Measurements from ENCODE around the gene SPINK9. TPM values are rescaled to one million over a fixed set of nuclear protein-coding genes. Genes with fewer than 3 reads are reported as not detected.

SPINK9 gene
- total RNA-seq, 1 donor from 2014 or later: not detected

- no peak overlapping the region for H3K4me3 ChIP-seq (ENCODE audit: low read depth, low read length)
- DNase-seq (ENCODE audit: low read depth): no peak
- no peak for TF ChIP-seq CTCF (conservative IDR thresholded peaks at IDR 0.05; ENCODE audit: low read depth, low read length)
Measured at GRCh38 chr5:148387325-148387724, 52.0 kb downstream of the SPINK9 start.

GRCh38 chr5:148388696-148389095 is 53.3 kb downstream of the SPINK9 start:
- TF ChIP-seq CTCF (conservative IDR thresholded peaks at IDR 0.05; ENCODE audit: low read depth, low read length): no peak
- DNase-seq (ENCODE audit: low read depth): no peak
- H3K4me3 ChIP-seq (ENCODE audit: low read depth, low read length): no peak overlapping the region

Other genes starting within 250 kb of the SPINK9 start
- not detected in 2 replicates for gene SPINK14, start 167.0 kb upstream of the SPINK9 start, total RNA-seq
- gene SPINK6, start 132.5 kb upstream of the SPINK9 start, total RNA-seq: not detected in 2 replicates
- not detected in 2 replicates for gene MARCOL, start 97.0 kb upstream of the SPINK9 start, total RNA-seq
- gene SPINK13, start 66.8 kb upstream of the SPINK9 start, total RNA-seq: 0.07 and 0.58 TPM in 2 replicates
- gene SPINK7, start 23.1 kb upstream of the SPINK9 start, total RNA-seq: not detected in 2 replicates
- 26.1 and 29.2 TPM in 2 replicates for gene FBXO38, start 48.4 kb downstream of the SPINK9 start, total RNA-seq

Data from epithelial cell of proximal tubule (primary cell).